Measurements from ENCODE around the gene BANP.
"Not testable (repeated sequence)": the region's sequence is repeated elsewhere in the genome, so short reads cannot be mapped to it uniquely, and the experiment has no call there.

BANP gene

DNA sequence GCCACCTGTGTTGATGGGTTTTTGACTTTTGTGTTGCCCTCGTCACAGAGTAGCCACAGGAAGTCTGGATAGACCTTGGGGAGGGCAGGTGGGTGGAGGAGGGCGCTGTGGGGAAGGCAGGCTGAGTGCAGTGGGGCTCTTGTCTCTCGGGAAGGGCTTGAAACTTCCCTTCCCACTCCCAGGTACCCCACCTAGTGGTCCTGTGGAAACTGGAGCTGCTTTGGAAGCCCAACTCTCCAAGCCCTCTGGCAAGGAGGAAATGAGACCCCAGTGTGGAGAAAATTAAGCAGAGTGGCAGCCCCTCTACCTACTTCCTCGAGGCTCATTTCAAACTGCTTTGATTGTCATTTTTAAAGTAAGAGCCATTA lies 24.1 kb upstream of the BANP start:
- no peak for DNase-seq (ENCODE audit: low spot score)

DNA sequence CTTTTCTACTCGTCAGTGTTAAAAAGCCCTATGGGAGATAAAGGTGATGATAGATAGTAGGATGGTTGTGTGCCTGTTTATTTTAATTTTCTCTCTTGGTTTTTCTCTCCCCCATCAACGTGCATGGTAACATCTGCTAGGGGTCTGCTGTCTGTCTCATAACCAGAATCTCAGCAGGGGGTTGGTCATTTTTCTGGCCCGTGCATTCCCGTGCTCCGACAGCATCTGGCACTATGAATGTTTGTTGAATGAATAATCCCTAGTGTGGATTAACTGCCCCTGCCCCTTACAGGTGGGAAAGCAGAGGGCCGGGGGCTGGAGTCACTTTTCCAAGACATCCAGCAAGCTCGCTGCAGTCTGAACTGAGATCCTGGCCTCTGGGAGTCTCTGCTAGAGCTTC lies 21.2 kb upstream of the BANP start:
- no peak for DNase-seq (ENCODE audit: low spot score)

DNA sequence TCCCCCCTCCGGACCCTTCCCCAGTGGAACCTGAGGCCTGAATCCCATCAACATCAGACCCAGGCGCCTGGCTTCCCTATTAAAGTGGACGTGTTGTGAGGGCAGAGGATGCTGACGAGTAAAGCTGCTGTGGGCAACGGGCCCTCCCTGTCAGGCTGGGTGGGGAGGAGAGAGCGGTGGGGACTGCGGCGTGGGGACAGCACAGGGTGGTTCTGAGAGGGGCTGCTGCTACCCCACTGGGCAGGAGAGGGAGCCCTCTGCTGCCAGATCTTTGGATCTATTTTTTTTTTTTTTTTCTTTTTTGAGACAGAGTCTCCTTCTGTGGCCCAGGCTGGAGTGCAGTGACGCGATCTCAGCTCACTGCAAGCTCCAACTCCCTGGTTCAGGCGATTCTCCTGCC lies 20.8 kb upstream of the BANP start:
- no peak for DNase-seq (ENCODE audit: low spot score)

DNA sequence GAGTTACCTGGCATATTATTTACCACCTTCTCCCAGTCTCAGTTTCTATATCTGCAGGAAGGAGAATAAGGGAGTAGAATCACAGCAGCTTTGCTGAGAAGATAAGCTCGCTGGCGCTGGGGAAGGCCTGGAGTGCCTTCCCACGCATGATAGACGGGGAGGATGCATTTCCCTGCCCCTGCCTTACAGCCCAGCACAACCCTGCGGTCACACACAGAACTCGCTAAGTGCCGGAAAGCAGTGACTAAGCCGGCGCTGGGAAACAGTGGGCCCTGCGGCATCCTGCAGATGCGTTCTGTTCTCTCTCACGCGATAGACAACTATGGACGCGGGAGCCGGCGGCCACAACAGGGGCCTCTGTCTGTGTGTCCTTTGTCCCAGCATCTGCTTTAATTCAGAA lies 19.7 kb upstream of the BANP start:
- DNase-seq (ENCODE audit: low spot score) = no peak

DNA sequence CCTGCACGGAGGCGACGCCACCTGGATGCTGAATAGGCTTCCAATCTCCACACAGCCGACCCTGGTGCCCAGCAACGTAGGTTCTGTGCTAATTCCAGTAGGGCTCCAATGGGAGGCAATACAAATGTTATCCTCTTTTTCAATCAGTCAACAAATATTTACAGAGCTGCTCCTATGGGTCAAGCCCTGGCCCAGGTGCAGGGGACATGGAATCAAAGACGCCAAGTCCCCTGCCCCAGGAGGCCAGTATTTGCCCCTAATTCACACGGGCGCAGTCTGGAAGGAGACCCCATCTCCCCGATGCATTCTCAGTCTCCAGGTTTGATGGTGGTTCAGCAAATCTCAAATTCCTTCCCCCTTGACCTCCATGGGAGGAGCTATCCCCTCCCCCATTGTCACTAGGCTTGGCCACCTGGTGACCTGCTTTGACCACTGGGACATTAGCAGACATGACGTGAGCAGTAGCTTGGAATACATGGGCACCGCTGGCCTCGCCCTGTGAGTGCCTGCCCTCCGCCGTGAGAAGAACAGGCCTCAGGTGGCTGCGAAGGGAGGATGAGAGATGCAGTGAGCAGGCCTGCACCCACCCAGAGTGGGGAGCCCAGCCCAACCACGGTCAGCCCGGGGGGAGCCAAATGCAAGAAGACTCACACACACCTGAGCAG lies 18.6 kb upstream of the BANP start:
- DNase-seq (ENCODE audit: low spot score) = not testable (repeated sequence)

DNA sequence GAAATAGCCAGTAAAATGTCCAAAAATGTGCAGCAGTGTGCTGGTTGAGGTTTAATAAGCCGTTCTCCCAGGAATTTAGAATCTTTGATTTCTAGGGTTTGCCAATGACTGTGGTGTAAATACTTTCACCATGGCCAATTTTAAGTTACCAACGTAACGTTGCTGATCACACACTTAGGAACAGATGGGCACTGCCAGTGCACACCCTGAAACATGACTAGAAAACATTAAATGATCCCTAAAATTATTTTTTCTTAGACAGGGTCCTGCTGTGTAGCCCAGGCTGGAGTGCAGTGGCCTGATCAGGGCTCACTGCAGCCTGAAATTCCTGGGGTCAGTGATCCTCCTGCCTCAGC lies 18.1 kb upstream of the BANP start:
- DNase-seq (ENCODE audit: low spot score) = no peak

DNA sequence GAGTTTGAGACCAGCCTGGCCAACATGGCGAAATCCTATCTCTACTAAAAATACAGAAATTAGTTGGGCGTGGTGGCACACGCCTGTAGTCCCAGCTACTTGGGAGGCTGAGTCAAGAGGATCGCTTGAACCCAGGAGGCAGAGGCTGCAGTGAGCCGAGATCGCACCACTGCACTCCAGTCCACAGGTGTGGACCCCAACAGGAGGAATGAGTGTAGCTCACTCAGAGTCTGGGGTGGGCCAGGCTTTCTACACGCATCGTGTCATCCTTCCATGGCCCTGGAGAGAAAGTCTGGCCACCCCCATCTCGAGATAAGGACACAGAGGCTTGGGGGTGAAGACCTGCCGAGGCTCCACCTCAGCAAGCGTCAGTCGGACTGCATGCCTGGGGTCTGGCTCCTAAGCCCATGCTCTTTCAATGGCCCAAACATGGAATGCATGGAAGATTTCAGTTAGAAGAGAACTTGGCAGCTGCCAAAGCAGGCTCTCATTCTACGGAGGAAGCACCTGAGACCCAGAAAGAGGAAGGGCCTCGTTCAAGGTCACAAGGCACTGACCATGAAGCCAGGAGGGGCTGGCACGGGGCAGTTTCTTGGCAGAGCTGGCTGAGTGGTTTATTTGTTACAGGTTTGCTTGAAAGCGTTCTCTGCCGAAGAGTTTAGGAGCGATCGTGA lies 16.3 kb upstream of the BANP start:
- DNase-seq (ENCODE audit: low spot score) = not testable (repeated sequence)

DNA sequence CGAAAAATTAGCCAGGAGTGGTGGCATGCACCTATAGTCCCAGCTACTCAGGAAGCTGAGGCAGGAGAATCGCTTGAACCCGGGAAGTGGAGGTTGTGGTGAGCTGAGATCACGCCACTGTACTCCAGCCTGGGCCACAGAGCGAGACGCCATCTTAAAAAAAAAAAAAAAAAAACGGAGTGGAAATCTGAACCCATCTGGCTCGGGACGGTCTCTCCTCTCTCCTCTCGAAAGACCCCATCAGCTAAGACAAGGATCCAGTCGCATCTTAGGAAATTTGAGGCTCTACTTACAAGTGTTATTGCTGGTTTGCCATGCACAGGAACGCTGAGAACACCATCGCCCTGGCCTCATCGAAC lies 15.2 kb upstream of the BANP start:
- DNase-seq (ENCODE audit: low spot score) = not testable (repeated sequence)

DNA sequence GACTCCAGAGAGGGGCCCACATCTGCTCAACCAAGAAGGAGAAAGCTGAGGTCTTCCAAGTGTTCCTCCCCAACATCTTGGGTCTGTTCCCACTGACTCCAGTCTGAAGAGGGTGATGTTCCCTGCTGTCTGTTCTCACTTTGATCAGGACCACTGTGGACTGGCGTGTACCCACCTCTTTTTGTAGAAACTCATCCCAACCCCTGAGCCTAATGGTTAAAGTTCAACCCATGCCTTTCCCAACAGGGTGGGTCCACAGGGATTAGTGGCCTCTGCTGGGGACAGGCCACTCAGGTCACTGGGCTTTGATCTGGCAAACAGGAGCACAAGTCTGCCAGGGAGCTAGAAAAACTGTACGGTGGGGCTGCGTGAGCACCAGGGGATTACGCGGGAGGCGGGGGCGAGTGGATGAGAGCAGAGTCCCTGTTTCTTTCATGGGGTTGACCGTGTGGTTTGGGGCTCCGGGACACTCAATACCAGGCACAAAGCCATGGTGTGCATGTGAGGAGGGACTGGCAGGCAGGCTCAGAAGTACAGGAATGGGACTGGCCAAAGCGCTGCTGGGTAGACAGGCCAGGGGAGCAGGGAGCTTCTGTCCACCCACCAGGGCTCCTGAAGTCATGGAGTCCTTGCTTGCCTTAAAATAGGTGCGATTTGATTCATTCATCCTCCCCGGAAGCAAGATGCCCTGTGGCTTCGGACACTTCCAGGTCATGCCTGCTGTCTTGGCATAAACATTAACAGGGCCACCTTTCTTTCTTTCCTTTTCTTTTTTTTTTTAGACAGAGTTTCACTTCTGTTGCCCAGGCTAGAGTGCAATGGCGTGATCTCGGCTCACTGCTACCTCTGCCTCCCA lies 14.6 kb upstream of the BANP start, which contains the start of gene CA5A:
TSS of gene CA5A (minus strand) at position 155 of the 856 bp plus-strand sequence. CDS start at position 76, 79 bp downstream.
- DNase-seq (ENCODE audit: low spot score) = no peak

DNA sequence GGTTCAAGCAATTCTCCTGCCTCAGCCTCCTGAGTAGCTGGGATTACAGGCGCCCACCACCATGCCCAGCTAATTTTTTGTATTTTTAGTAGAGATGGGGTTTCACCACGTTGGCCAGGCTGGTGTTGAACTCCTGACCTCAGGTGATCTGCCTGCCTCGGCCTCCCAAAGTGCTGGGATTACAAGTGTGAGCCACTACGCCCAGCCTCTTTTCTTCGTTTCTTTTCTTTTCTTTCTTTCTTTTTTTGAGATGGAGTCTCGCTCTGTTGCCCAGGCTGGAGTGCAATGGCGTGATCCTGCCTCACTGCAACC lies 14.0 kb upstream of the BANP start:
- not testable (repeated sequence) for DNase-seq (ENCODE audit: low spot score)

DNA sequence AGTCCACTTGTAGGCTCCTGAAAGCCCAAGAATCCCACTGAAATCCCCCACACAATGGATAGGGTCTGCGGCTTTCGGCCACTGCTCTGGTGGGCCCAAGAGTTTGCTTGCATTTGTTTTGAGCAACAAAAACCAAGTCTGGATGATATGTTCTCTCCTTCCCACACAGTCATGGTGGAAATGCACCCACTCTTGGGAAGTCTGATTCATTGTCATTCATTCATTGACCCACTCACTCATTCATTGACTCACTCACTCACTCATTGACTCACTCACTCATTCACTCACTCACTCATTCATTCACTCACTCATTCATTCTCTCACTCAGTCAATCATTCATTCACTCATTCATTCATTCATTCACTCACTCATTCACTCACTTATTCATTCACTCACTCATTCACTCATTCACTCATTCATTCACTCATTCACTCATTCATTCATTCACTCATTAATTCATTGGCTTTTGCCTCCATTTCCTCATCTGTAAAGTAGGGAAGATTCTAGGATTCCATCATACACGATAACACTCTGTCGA lies 12.8 kb upstream of the BANP start:
- DNase-seq (ENCODE audit: low spot score) = no peak

DNA sequence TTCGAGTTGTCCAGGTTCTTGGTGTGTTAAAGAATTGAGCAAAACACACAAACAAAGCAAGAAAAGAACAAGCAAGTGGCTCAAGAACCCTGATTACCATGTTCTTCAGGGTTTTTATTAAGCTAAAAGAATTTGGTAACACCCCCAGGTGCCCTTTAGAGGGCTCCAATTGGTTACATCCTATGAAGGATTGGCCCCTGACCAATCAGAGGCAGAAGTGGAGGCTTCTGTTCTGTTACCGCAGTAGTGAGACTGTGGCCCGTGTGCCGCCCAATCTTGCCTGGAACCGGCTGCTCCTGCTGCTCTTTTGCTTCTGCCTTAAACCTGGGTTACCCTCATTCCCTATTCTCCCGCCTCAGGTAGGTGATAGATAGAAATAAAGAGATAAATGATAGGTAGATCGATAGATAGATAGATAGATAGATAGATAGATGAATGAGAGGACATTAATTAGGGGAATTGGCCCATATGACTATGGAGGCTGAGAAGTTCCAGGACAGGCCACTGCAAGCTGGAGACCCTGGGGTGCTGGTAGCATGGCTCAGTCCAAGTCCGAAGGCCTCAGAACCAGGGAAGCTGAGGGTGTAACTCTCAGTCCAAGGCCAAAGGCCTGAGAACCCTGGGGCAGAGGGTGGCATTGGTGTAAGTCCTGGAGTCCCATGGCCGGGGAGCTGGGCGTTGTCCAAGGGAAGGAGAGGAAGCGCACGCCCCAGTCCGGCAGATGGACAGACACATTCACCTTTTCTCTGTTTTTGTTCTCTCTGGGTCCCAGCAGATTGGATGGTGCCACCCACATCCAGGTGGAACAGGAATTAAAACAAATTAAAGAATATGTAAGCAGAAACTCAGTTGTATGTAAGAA lies 11.4 kb upstream of the BANP start:
- DNase-seq (ENCODE audit: low spot score) = no peak

DNA sequence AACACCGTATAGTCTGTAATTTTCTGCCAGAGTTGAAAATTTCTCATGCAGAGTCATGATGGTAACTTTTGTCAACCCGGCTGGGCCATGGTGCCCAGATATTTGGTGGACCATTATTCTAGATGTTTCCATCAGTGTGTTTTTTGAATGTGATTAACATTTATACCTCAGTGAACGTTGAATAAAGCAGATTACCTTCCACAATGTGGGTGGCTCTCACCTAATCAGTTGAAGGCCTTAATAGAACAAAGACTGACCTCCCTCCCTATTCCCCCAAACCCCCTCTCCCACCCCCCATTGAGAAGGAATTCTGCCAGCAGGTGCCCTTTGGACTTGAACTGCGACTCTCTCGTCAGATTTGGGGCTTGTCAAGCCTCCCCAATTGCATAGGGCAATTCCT lies 8.6 kb upstream of the BANP start:
- DNase-seq (ENCODE audit: low spot score) = no peak

DNA sequence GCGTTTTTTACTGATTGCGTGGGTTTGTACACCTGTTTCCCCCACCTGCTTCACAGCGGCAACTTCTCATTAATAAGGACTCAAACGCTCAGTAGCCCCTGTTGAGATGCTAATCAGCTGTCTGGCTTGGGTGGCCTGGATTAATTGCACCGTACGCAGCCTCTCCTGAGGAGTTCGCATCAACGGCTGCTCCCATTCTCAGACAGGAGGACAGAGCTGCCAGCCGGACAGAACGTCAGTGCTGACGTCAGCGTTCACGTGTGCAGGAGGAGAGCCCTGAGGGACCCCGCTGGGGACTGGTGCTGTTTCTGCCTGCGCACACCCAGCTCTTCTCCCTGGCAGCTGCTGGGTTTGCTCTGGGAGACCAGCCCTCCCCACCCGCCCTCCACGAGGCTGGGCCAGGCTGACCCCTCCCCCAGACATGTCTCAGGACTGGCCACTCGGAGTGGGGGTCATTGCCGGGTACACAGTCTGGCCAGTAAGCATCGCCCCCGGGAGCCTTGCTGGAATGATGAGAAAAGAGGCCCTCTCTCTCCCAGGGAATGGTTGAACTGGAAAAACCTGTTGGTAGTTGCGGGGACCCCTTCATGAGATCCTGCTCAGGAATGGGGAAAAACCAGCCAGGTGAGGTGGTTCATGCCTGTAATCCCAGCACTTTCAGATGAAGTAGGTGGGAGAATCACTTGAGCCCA lies 5.7 kb upstream of the BANP start:
- DNase-seq (ENCODE audit: low spot score) = no peak

DNA sequence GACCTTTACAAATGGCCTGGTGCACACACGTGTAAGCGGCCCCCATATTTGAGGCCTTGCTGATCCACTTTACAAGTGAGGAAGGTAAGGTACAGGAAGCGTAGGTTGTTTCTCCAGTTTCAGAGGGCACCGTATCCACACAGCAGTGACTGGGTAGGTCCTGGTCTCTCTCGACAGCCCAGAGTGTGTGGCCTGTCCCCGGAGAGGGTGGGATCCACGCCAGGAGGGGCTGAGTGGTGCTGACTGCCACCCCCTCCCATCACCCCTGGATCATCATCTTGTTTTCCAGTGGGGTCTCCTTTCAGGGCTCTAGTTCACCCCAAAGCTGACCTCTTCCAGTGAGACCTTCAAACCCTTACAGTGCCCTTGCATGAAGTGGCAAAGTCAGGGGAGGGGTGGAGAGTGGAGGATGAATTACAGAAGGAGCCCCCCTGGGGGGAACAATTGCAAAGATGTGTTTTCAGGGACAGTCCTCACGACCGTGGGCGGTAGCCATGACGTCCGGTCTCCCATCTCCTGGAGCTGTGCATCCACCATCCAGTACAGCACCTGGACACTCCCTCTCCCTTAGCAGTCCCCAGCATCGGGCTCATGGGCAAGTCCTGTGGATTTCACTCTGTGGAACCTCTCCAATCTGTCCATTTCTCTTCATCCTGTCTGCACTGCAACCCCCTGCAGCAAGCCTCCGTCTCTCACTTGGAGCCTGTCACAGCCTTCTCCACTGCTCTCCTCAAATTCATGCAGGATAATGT lies 4.5 kb upstream of the BANP start:
- no peak for DNase-seq (ENCODE audit: low spot score)

DNA sequence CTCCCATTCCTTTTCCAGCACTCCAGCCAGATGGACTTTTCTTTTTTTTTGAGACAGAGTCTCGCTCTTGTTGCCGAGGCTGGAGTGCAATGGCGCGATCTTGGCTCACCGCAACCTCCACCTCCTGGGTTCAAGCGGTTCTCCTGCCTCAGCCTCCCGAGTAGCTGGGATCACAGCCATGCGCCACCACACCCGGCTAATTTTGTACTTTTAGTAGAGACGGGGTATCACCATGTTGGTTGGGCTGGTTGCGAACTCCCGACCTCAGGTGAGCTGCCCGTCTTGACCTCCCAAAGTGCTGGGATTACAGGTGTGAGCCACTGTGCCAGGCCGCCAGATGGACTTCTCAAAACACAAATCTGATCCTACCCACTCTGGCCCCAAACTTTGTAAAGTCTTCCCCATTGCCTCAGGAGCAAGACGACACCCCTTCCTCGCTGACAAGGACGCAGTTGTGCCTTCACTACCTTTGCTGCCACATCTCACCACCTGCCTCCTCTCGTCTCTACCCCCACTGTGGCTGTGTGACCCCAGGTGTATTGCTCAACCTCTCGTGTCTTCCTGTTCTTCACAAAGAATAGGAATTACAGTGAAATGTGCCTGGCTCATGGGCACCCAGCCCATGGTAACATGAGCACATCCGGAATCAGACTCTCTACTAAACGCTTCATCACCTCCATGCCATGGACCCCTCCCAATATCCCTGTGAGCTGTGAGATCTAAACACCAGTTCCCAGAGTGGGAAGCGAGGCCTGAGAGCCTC lies 3.7 kb upstream of the BANP start:
- DNase-seq (ENCODE audit: low spot score) = no peak

DNA sequence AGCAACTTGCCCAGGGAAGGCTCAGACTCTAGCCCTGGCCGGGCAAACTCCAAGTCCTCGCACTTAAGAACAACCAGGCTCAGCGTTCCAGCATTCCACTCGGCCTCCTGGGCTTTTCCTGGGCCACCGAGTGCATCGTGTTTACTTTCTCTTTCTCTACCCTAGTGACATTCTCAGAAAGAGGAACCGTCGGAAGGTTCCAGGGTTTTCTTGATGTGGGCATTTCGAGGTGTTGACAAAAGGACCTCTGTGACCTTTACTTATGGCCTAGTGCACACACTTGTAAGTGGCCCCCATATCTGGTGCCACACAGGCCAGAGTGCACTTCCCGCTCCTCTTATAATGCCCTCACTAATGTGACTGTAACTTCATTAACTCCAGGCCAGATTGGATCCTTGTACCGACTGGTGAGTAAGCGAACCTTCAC lies 3.1 kb upstream of the BANP start:
- DNase-seq (ENCODE audit: low spot score) = no peak

DNA sequence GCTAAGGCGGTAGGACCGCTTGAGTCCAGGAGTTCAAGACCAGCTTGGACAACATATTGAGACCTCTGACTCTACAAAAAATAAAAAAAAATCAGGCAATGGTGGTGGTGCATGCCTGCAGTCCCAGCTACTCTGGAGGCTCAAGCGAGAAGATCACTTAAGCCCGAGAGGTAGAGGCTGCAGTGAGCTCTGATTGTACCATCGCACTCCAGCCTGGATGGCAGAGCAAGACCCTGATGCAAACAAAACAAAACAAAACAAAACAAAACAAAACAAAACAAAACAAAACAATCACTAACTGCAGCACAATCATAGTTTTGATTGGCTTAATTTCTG lies 2.5 kb upstream of the BANP start:
- DNase-seq (ENCODE audit: low spot score) = no peak

DNA sequence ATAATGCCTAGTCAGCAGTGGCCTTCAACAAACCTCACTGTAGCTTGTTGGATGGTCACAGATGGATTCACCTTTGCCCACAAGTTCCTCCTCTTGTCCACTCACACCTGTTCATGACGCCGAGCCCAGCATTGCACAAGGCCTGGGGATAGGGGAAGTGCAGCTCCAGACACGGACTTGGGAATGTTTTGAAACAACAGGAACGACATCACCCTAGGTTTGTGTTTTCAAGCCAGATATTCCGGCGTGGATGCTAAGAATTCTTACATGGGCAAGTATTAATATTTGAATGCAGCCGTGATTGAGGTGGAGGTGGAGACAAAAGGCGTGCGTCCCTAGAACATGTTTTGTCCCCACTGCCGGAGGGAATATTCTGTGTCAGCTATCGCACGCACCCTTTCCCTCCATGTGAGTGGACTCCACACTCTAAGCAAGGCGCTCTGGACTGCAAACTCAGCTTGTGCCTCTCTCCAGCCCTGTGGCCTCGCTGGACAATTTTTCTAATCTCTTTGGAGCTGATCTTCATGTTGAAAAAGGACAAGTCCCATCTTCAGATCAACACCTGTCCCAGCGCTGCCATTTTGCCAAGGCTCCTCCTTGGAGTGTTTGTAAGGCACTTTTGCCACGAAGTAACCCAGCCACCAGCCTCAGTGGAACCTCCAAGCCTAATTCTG lies 2.0 kb upstream of the BANP start:
- DNase-seq (ENCODE audit: low spot score) = no peak

Measured in LoVo (cell line).